Astrocyte of the cerebellum (primary cell): Measurements from ENCODE around the gene DNASE1L1.

Source experiments
- DNase-seq: peaks from one replicate; pipeline ENCODE4 v3.0.0-alpha.2; 2011; ENCODE audit warnings: low read depth
- H3K4me3 ChIP-seq: 2 replicates; pipeline ENCODE4 v1.5.1; 2011; ENCODE audit warnings: mild to moderate bottlenecking, low read depth, low read length, moderate library complexity
- in situ Hi-C: cut with HindIII; loops from 2 replicates; pipeline ENCODE4 v1.10.0; 2017; ENCODE audit warnings: low sequenced_read_pairs
- TF ChIP-seq, protein P1 (sequence below): IDR thresholded peaks from 2 replicates; pipeline ENCODE4 v1.5.1; 2012; ENCODE audit warnings: low read length, low read depth, moderate library complexity, mild to moderate bottlenecking; ENCODE audit errors: missing control alignments

Gene DNASE1L1

GRCh38 chrX:154360155-154360713 is 48.8 kb downstream of the DNASE1L1 start:
- in situ Hi-C loops, result no loop called here
- TF ChIP-seq, protein P1, sequence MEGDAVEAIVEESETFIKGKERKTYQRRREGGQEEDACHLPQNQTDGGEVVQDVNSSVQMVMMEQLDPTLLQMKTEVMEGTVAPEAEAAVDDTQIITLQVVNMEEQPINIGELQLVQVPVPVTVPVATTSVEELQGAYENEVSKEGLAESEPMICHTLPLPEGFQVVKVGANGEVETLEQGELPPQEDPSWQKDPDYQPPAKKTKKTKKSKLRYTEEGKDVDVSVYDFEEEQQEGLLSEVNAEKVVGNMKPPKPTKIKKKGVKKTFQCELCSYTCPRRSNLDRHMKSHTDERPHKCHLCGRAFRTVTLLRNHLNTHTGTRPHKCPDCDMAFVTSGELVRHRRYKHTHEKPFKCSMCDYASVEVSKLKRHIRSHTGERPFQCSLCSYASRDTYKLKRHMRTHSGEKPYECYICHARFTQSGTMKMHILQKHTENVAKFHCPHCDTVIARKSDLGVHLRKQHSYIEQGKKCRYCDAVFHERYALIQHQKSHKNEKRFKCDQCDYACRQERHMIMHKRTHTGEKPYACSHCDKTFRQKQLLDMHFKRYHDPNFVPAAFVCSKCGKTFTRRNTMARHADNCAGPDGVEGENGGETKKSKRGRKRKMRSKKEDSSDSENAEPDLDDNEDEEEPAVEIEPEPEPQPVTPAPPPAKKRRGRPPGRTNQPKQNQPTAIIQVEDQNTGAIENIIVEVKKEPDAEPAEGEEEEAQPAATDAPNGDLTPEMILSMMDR, result no peak
- no peak overlapping the region for H3K4me3 ChIP-seq
- no peak for DNase-seq

DNA sequence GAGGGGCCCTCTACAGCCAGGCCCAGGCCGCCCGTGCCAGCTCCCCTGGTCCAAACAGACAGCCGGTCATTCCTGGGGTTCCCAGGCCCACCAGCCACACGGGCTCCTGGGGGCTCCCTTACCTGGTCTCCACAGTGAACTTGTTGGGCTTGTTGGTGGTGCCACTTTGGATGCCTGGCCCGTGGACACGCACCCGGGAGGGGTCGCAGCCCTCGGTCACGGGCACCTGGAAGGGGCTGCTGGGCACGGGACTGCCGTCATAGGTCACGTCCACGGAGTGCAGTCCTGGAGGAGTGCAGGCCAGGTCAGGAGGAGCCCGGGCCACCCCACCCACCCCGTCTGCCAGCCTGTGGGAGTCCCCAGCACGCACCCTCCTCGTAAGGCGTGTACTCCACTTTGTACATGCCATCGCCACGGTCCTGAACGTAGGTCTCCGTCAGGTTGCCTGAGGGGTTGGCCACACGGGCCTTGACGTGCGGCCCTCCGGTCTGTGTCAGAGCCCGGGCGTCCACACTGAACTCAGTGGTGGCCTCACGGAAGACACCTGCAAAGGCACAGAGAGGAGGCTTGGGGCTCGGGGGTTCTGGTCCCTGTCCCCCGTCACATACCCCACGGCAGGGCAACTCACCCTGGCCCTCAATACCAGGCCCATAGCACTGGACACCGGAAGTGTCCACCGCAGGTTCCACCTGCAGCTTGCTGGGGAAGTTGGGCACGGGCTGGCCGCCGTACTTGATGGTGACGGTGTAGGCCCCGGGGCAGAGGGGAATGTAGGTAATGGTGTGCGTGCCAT is 49.5 kb downstream of the DNASE1L1 start:
- in situ Hi-C loops, result no loop called here
- TF ChIP-seq, protein P1, result no peak
- H3K4me3 ChIP-seq, result no peak overlapping the region
- DNase-seq, result no peak

GRCh38 chrX:154358829-154359228 is 50.2 kb downstream of the DNASE1L1 start:
- in situ Hi-C loops, result no loop called here
- TF ChIP-seq, protein P1, result no peak
- no peak for DNase-seq
- H3K4me3 ChIP-seq, result no peak overlapping the region

DNA sequence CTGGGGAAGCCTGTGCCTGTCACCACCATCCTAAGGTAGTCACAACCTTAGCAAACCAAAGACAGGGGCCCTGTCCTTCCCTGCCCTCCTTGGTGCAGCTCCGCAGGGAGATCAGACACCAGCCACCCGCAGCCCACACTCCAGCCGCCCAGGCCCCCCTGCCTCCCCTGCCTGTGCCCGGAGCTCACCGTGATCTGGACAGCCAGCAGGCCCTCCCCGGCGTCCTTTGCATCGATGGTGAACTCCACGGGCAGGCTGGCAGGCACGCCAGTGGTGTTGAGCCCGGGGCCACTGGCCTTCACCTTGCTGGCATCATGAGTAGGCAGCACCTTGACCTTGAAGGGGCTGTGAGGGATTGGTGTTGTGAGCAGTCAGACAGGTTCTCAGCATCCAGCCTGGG is 51.0 kb downstream of the DNASE1L1 start:
- in situ Hi-C loops, result no loop called here
- H3K4me3 ChIP-seq, result no peak overlapping the region
- DNase-seq, result no peak
- TF ChIP-seq, protein P1, result no peak

DNA sequence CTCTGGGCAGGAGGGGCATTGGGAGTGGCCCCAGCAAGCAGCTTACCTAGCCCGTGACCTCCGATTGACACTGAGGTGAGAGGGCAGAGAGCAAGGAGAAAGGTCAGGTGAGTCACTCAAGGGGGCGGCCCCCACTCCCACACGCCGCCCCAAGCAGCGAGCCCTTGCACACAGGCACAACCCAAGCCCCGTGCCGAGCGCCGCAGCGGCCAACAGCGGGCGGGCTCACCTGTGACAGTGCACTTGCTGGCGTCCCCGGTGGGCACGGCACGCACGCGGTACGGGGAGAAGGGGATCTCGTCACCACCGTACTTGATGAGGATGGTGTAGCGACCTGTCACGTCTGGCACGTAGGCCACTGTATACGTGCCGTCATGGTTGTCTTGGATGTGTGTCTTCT is 51.8 kb downstream of the DNASE1L1 start:
- no peak overlapping the region for H3K4me3 ChIP-seq
- in situ Hi-C loops, result no loop called here
- DNase-seq, result no peak
- TF ChIP-seq, protein P1, result no peak

GRCh38 chrX:154356596-154356995 is 52.5 kb downstream of the DNASE1L1 start:
- TF ChIP-seq, protein P1, result no peak
- H3K4me3 ChIP-seq, result no peak overlapping the region
- in situ Hi-C loops, result no loop called here
- DNase-seq, result no peak
